Measurements from ENCODE around the gene TECTB.

The TECTB gene

DNA sequence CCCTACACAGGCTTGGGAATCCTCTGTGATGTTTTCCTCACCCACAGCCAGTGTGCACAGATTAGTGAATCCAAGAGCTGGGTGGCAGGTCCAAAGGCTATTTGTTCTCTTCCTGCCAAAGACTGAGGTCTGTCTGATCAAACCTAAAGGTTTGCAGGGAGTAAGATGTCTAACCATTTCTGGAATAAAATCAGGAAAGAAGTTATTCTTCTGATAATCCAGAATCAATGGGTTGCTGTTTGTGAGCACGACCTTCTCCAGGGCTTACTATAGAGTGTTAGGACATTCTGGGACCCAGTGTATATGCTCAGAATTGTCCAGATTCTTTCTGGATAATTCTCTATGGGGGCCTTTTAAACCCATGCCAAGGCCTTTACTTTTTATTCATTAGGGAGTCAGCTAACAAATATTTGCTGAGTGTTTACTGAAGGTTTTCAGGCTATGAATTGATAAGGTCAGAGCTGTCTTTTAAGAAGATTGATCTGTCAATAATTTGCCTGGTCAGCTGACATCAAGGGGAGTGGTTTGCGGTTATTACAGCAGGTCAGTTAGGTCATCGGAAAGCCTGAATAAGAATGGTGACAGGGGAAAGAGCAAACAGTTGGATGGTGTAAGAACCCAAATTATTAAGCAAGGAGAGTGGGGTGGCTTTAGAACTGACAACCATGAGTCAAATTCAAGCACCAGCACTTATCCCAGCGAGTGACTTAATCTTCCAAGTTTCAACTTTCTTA is 7.5 kb upstream of the TECTB start:
- no peak for DNase-seq

DNA sequence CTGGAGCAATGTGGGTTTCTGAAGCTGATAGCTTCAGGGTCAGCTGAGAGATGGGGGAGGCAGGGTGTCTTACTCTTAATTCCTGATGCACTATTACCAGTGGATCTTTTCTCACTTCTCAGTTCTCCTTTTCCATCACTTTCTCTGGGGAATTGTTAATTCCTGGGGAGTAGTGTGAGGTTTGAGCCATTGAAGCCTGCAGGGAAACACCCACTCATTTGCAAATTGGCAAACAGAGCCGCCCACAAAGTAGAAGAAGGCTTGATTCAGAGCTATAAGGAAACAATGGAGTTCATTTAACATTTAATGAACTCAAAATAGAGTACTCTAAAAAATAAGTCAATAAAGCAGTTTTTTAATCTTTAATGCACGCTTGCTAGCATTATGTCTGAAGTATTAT is 4.3 kb upstream of the TECTB start:
- DNase-seq: no peak

DNA sequence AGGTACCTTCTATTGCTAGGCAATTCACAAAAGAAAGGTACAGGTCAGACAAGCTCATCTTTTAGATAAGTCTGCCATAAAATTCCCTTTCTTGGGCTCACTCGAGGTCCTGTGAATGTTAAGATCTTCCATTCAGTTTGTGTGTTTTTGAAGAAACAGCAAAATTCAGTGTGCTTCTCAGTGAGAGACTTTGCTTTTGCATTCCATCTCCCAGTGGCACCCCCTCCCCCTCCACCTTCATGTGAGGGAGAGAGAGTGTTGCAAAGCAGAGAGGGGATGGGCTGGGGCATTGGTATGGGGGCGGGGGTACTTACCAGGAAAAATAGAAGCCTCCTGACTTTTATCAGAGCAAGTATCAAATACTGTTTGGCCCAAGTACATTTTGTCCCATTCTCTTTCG is 3.8 kb upstream of the TECTB start:
- DNase-seq: no peak

DNA sequence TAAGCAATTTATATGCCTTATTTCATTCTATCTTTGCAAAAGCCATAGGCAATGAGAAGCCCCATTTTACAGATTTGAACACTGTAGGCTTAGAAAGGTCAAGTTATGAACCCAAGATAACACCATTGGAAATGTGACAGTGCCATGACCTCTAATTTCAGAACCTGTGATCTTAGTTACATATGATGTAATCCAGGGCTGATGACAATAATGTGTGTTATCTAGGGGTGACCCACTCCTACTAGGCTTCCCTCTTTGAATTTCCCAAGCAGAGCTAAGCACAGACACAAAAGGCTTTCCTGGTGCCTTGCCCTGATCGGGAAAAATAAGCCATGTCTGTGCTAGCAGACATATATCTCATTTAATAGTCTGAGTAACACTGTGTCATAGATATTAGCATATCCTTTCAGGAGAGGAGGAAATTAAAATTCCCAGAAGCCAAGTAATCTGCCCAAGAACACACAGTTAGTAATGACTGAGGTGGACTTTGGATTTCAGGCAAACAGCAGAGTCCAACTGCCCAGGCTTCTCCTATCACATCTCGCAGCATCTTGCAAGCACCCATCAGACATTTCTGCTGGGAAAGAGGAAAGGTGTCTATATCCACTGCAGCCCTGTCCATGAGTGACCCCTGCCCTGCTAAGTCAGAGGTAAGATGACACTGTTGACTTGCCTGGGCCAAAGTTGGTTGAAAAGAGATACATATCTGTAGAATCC is 2.8 kb upstream of the TECTB start:
- no peak for DNase-seq

DNA sequence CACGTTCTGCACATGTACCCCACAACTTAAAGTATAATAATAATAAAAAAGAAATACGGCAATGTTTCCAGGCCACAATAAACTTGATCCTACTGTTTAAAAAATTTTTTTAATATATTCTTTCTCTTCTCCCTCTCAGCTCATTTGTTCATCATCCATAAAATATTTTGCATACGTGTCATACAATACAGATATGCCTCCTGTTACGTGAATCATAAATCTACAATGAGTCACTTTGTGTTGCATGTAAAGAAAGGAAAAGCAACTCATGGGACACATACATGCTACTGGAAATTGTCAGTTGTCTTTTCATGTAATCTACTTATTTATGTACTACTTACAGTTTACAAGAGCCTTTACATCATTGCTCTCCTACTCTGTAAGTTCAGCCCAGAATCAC is 1.1 kb upstream of the TECTB start:
- DNase-seq: no peak

GRCh38 chr10:112286837-112287818 is 3.9 kb downstream of the TECTB start:
- DNase-seq: no peak

GRCh38 chr10:112287844-112288243 is 4.6 kb downstream of the TECTB start:
- DNase-seq: no peak

GRCh38 chr10:112288486-112288885 is 5.3 kb downstream of the TECTB start:
- DNase-seq: no peak

GRCh38 chr10:112289373-112290053 is 6.3 kb downstream of the TECTB start:
- no peak for DNase-seq

- no peak for DNase-seq
These were observed 6.8 kb downstream of the TECTB start for GRCh38 chr10:112290054-112290373.

DNA sequence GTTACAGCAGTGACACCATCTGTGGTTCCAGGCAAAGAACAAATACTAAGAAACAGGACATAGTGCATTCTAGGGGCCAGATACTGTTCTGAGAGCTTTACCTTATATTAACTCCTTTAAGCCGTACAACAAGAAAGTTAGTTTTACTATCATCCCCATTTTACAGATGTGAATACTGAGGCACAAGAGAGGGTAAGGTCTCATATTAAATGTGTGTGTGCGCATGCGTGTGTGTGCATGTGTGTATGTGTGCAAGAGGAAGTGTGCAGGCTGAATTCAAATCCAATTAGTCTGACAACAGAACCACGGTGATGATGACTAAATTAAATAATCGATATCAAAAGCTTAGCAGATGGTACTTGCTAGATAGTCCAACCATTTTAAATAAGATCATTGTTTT is 11.0 kb downstream of the TECTB start:
- no peak for DNase-seq

DNA sequence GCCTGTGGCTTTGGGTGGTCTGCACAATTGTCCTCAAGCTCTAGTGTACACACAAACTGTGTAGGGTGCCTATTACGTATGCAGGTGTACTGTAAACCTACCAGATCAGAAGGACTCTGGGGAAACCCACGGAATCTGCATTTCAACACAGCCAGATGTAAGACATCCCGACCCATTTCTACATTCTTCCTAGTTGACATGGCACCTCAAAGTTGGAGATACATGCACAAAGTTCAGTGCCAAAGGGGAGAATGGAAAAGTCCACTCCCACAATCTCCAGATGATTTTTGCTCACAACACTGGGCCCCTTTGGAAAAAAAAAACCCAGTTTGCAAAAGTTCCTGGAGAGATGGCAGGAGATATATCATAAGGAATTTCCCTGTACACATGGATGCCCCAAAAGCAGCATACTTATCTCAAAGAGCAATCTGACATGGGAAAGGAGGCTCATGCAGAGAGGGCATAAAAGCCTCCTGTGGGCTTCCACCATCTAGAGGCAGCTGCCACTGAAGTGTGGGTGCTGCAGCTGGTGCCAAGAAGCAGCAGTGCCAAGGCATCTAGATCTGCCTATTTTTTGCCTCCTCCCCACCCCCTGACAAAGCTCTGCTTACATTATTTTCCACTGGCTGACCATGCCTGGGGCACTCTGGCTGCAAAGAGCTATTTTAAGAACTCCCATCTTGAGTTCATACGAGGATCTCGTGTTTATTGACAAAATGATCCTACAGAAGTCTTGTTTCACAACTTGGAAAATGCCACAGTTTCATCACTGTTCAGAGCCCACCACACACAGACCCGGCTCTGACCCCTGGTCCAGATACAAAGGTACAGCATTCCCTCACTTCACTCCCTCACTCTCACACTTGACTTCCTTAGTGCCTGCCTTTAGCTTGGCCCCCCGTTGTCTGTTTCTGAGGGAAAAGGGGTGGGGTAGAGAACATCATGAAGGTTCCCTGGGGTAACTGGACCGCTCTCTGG is 12.9 kb downstream of the TECTB start:
- no peak for DNase-seq

DNA sequence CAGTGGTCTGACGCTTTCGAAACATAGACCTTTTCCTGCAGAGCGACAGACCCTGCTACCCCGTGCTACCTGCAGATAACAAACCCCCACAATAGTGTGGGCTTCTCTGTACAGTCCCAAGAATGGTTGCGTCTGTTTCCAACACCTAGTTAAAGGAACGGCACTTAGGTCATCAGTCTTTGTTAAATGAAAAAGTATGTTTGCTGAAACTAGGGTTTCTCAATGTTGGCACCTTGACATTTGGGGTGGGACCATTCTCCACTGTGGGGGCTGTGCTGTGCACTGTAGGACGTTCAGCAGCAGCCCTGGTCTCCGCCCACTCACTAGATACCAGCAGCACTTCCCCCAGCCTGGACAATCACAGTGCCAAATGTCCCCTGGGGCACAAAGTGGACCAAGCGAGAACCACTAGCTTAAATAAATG is 13.7 kb downstream of the TECTB start:
- no peak for DNase-seq

GRCh38 chr10:112298581-112298980 is 15.4 kb downstream of the TECTB start:
- DNase-seq: no peak

DNA sequence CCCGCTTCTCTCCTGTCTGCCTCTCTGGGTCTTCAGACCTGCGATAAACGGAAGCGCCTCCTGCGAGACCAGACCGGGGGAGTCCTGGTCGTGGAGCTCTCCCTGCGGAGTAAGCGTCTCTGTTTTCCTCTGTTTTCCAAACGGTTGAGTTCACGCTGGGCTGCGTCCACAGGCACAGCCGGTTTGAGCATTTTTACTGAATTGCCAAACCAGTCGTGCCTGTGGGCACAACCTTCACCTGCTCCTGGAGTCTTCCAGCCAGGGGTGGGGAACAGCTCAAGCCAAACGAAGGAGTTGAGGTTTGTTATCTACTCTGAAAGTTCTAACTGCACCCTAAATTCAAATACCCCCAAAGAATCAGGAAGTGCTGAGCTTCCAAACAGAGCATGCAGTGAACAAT is 16.3 kb downstream of the TECTB start:
- no peak for DNase-seq

- no peak for DNase-seq
These were observed 19.1 kb downstream of the TECTB start for GRCh38 chr10:112302335-112302734.

GRCh38 chr10:112303528-112303927 is 20.3 kb downstream of the TECTB start:
- DNase-seq: no peak

- DNase-seq: no peak
These were observed 21.2 kb downstream of the TECTB start for GRCh38 chr10:112304267-112304859.

- DNase-seq: peak; percentile 15
These were observed 24.3 kb downstream of the TECTB start for GRCh38 chr10:112307358-112308124.

- DNase-seq: no peak
These were observed 24.9 kb downstream of the TECTB start for GRCh38 chr10:112308125-112308502.

DNA sequence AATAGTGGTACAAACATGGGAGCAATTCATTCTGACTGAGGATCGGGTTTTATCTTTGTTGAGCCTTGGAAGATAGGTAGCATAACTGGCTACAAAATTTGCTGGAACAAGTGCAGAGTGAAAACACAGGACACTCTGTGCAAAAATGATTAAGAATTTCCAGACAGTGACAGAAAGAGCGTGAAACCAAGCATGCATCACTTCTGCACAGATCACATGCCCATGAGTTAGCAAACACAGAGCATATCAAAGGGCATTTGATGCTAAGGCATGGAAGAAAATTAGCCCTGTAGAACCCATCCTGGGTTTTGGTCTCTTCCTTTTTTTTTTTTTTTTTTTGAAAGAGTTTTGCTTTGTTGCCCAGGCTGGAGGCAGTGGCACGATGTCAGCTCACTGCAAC is 28.3 kb downstream of the TECTB start:
- DNase-seq: no peak

Measured in NCI-H446 (cell line).